Spinal cord (tissue), 10 donors: ENCODE measurements around the gene SLCO1B3. TPM values are rescaled to one million over a fixed set of nuclear protein-coding genes. Genes with fewer than 3 reads are reported as not detected.
A peak's percentile ranks its signal among the peaks of the same experiment; 100 is the strongest.

Experiments
- DNase-seq, 6 donors: peaks; one replicate each; pipeline versions ENCODE4 v3.0.0 to v3.0.0-alpha.2; 2013 to 2015; ENCODE audit warnings: low spot score in 6 of 6, low read depth in 4 of 6
- H3K27ac ChIP-seq: one replicate; pipeline ENCODE4 v1.5.1; 2013; ENCODE audit warnings: low read depth, low read length, control low read depth
- H3K27me3 ChIP-seq: one replicate; pipeline ENCODE4 v1.6.1; 2013; ENCODE audit warnings: low read length; ENCODE audit not compliant: control insufficient read depth, insufficient read depth
- H3K36me3 ChIP-seq: one replicate; pipeline ENCODE4 v1.6.1; 2013; ENCODE audit warnings: low read length; ENCODE audit not compliant: control insufficient read depth, insufficient read depth
- H3K4me1 ChIP-seq: one replicate; pipeline ENCODE4 v1.6.1; 2013; ENCODE audit warnings: low read length; ENCODE audit not compliant: control insufficient read depth, insufficient read depth
- H3K4me3 ChIP-seq: one replicate; pipeline ENCODE4 v1.5.1; 2013; ENCODE audit warnings: low read depth, low read length, control low read depth
- H3K9me3 ChIP-seq: one replicate; pipeline ENCODE4 v1.6.1; 2013; ENCODE audit warnings: low read length; ENCODE audit not compliant: control insufficient read depth, insufficient read depth
- WGBS: methylation state at CpG from one replicate; pipeline ENCODE4 v1.1.5; 2013; ENCODE audit warnings: missing lambda C conversion rate; ENCODE audit not compliant: insufficient coverage; 5-methylcytosine and 5-hydroxymethylcytosine counted together
- polyA plus RNA-seq, 2 donors: library from polyadenylated mRNA; unstranded; fragments of 120-200 nt; gene quantifications; one replicate each; pipeline ENCODE4 v1.2.1, GENCODE V29; 2013; ENCODE audit not compliant: insufficient read length in 2 of 2
- total RNA-seq, 2 donors: library from RNA; depleted of rRNA in 1 of 2; stranded (reverse); fragments of 120-200 nt in 1 of 2; fragments of >200 nt in 1 of 2; gene quantifications; one replicate each; pipeline versions ENCODE4 v1.2.3 to v1.2.4, GENCODE V29; 2013 to 2014
- donor health status: healthy.

Gene SLCO1B3
- total and polyA plus RNA-seq, 4 donors: 2.9 TPM; not detected in 3

GRCh38 chr12:20805921-20806320 lies 4.6 kb upstream of the SLCO1B3 start:
- Histone ChIP-seq H3K4me1 (no peaks in the 10 kb centered on the region), H3K4me3 (no peak overlapping the region), H3K9me3 (no peaks in the 10 kb centered on the region), H3K27me3 (no peaks in the 10 kb centered on the region), H3K36me3 (no peaks in the 10 kb centered on the region), H3K27ac (no peak overlapping the region)
- no CpG with 5 or more reads among the region's 1 CpG for WGBS
- no peak for DNase-seq

- Histone ChIP-seq H3K36me3 (no peaks in the 10 kb centered on the region), H3K27ac (no peak overlapping the region), H3K27me3 (no peaks in the 10 kb centered on the region), H3K4me1 (no peaks in the 10 kb centered on the region), H3K4me3 (no peak overlapping the region), H3K9me3 (no peaks in the 10 kb centered on the region)
- no peak for DNase-seq
- WGBS: 96% methylated on average over 27 of the region's 51 CpGs
These were observed 3.1 kb upstream of the SLCO1B3 start for GRCh38 chr12:20807192-20808080.

- H3K4me3 ChIP-seq: no peak overlapping the region
- no peaks in the 10 kb centered on the region for H3K36me3 ChIP-seq
- no peaks in the 10 kb centered on the region for H3K4me1 ChIP-seq
- H3K27ac ChIP-seq: no peak overlapping the region
- H3K27me3 ChIP-seq: no peaks in the 10 kb centered on the region
- no peak for DNase-seq
- H3K9me3 ChIP-seq: no peaks in the 10 kb centered on the region
- WGBS: no CpG with 5 or more reads among the region's 1 CpG
These were observed 2.0 kb upstream of the SLCO1B3 start for GRCh38 chr12:20808521-20808920.

GRCh38 chr12:20815574-20815973 lies 5.1 kb downstream of the SLCO1B3 start:
- no CpG with 5 or more reads among the region's 2 CpGs for WGBS
- H3K36me3 ChIP-seq: no peaks in the 10 kb centered on the region
- peaks cover 1% of the 10 kb centered on the region for H3K9me3 ChIP-seq
- no peak overlapping the region for H3K27ac ChIP-seq
- H3K4me1 ChIP-seq: no peaks in the 10 kb centered on the region
- no peak for DNase-seq
- no peaks in the 10 kb centered on the region for H3K27me3 ChIP-seq
- H3K4me3 ChIP-seq: no peak overlapping the region

GRCh38 chr12:20822415-20822814 lies 11.9 kb downstream of the SLCO1B3 start:
- H3K36me3 ChIP-seq: no peaks in the 10 kb centered on the region
- H3K4me1 ChIP-seq: no peaks in the 10 kb centered on the region
- H3K9me3 ChIP-seq: no peaks in the 10 kb centered on the region
- H3K27ac ChIP-seq: no peak overlapping the region
- 85% methylated on average over 4 of the region's 6 CpGs for WGBS
- H3K4me3 ChIP-seq: no peak overlapping the region
- no peak for DNase-seq
- H3K27me3 ChIP-seq: no peaks in the 10 kb centered on the region

- H3K9me3 ChIP-seq: no peaks in the 10 kb centered on the region
- H3K4me1 ChIP-seq: no peaks in the 10 kb centered on the region
- no peak for DNase-seq
- WGBS: no CpG with 5 or more reads among the region's 4 CpGs
- H3K4me3 ChIP-seq: no peak overlapping the region
- no peaks in the 10 kb centered on the region for H3K27me3 ChIP-seq
- H3K36me3 ChIP-seq: no peaks in the 10 kb centered on the region
- H3K27ac ChIP-seq: no peak overlapping the region
These were observed 12.4 kb downstream of the SLCO1B3 start for GRCh38 chr12:20822925-20823324.

GRCh38 chr12:20829919-20830318 lies 19.4 kb downstream of the SLCO1B3 start:
- Histone ChIP-seq H3K36me3 (no peaks in the 10 kb centered on the region), H3K27ac (no peak overlapping the region), H3K27me3 (no peaks in the 10 kb centered on the region), H3K9me3 (no peaks in the 10 kb centered on the region), H3K4me1 (no peaks in the 10 kb centered on the region), H3K4me3 (no peak overlapping the region)
- WGBS: 100% methylated on average over 1 of the region's 3 CpGs
- no peak for DNase-seq

GRCh38 chr12:20830456-20830855 lies 20.0 kb downstream of the SLCO1B3 start:
- no CpG with 5 or more reads among the region's 1 CpG for WGBS
- H3K4me3 ChIP-seq: no peak overlapping the region

GRCh38 chr12:20832911-20833310 lies 22.4 kb downstream of the SLCO1B3 start:
- no peaks in the 10 kb centered on the region for H3K36me3 ChIP-seq
- no peak overlapping the region for H3K4me3 ChIP-seq
- H3K9me3 ChIP-seq: no peaks in the 10 kb centered on the region
- H3K27ac ChIP-seq: no peak overlapping the region
- DNase-seq: peak in 1 of 6 donors; percentile 8
- WGBS: 46% methylated on average over 2 of the region's 4 CpGs
- no peaks in the 10 kb centered on the region for H3K27me3 ChIP-seq
- H3K4me1 ChIP-seq: no peaks in the 10 kb centered on the region

More at GRCh38 chr12:20830456-20830855, 20.0 kb downstream of the SLCO1B3 start:
- Histone ChIP-seq H3K27me3 (no peaks in the 10 kb centered on the region), H3K36me3 (no peaks in the 10 kb centered on the region), H3K4me1 (no peaks in the 10 kb centered on the region), H3K9me3 (no peaks in the 10 kb centered on the region), H3K27ac (no peak overlapping the region)
- DNase-seq: no peak

GRCh38 chr12:20852649-20853048 lies 42.1 kb downstream of the SLCO1B3 start:
- no peak for DNase-seq
- peaks cover 1% of the 10 kb centered on the region for H3K9me3 ChIP-seq
- no peaks in the 10 kb centered on the region for H3K4me1 ChIP-seq

More at GRCh38 chr12:20852649-20853048, 42.1 kb downstream of the SLCO1B3 start:
- Histone ChIP-seq H3K4me3 (no peak overlapping the region), H3K27me3 (no peaks in the 10 kb centered on the region), H3K27ac (no peak overlapping the region), H3K36me3 (no peaks in the 10 kb centered on the region)
